HG02840 (cell line): ENCODE data around the gene WASHC3.
A peak's percentile ranks its signal among the peaks of the same experiment; 100 is the strongest.
"Not testable (repeated sequence)": the region's sequence is repeated elsewhere in the genome, so short reads cannot be mapped to it uniquely, and the experiment has no call there.

Source experiments
- ATAC-seq: cut with Tn5 transposase; IDR thresholded peaks from one replicate; pipeline ENCODE4 v1.9.1; 2021; ENCODE audit warnings: mild to moderate bottlenecking, moderate library complexity, moderate number of reproducible peaks; ENCODE audit not compliant: unreplicated experiment, low FRiP score

The WASHC3 gene, protein sequence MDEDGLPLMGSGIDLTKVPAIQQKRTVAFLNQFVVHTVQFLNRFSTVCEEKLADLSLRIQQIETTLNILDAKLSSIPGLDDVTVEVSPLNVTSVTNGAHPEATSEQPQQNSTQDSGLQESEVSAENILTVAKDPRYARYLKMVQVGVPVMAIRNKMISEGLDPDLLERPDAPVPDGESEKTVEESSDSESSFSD

DNA sequence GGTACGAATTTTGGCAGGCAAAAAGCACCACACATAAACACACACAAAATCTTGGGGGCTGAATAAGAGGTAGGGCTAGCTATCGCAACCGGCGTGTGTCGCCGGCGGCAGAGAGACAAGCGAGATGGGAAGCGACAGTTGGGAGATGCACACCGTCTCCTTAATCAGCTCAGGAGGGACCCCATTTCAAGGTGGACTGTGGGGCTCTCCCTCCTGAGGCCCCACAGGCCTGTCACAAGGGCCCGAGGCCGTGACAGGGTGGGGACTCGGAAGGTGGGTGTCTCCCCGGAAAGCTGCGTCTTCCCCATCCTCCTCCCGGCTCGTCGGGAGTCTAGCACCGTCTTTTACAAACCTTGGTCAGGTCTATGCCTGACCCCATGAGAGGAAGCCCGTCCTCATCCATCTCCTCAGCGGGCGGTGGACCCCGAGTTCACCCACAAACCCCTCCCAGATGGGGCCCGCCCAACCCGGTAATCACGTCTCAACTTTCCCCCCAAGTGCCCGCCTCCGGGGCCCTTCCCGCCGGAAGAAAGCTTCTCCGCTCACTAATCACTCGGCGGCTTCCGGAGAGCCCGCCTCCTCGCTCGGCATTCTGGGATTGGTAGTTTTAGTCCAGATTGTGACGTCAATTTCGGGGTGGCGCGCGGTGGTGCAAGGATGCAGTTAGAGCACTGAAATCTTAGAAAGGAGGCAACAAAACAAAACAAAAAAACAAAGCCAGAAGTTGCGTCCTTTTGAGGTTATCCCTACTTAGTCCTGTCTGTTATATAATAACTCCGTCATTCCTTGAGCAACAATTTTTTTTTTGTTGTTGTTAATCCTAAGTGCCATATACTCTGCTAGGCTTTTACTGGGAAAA, at the start of gene WASHC3:
WASHC3 (minus strand) TSS at position 432 of the 859 bp plus-strand sequence; CDS start at position 403, 29 bp downstream.
- peak; percentile 98 for ATAC-seq

- no peak for ATAC-seq
These were observed 49.0 kb upstream of the WASHC3 start for GRCh38 chr12:102110782-102111181.

- ATAC-seq = no peak
These were observed 46.2 kb upstream of the WASHC3 start for GRCh38 chr12:102107970-102108369.

GRCh38 chr12:102106905-102107304, 45.1 kb upstream of the WASHC3 start:
- no peak for ATAC-seq

DNA sequence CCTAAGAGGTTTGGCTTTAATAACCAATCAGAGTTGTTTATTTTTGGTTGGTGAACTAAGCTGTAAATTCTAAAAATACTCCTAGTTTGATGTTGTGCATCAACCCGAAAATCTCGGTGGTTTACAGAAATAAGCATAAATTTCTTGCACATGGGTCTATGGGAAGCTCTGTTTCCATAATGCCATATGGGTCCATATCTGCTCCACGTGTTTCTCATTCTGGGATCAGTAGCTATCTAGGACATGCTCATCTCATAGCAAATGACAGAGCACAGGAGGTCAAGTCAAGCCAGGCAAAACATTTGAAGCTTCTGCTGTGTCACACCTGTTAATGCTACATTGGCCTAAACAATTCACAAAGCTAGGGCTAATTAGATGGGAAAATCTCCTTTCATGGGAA, 35.1 kb upstream of the WASHC3 start:
- no peak for ATAC-seq

- ATAC-seq = no peak
These were observed 34.0 kb upstream of the WASHC3 start for GRCh38 chr12:102095677-102096263.

DNA sequence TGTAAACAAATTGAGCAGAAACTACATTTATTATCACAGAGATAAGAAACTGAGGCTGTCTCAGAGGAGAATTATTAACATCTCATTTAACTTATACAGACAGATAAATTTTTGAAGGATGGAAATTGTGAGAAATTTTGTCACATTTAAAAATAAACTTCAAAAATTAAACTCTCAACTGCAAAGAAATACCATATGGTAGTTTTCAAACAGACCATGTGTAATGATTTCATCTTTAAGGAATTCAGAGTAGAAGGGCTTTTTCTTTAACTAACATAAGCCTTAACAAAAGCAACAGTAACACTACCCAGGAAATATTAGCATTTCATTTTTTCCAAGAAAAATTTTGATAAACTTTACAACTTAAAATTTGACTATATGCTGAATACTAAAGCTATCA, 31.5 kb upstream of the WASHC3 start:
- ATAC-seq = no peak

GRCh38 chr12:102089228-102089835, 27.5 kb upstream of the WASHC3 start:
- not testable (repeated sequence) for ATAC-seq

DNA sequence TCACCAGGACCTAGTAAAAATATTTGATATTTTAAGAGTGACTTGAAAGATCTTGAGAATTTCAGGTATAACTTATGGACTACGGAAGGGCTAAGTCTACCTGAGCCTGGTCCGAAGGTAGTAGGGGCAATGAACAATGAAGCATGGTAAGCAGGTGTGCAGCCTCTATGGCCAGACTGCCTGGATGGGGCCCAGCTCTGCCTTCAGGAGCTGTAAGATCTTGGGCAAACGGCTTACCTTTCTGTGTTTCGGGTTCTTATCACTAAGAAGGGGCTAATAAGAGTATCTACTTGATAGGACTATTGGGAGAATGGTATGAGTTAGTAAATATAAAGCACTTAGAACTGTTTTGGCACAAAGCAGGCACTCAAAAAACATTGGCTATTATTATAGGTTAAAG, 19.1 kb upstream of the WASHC3 start:
- ATAC-seq = no peak

DNA sequence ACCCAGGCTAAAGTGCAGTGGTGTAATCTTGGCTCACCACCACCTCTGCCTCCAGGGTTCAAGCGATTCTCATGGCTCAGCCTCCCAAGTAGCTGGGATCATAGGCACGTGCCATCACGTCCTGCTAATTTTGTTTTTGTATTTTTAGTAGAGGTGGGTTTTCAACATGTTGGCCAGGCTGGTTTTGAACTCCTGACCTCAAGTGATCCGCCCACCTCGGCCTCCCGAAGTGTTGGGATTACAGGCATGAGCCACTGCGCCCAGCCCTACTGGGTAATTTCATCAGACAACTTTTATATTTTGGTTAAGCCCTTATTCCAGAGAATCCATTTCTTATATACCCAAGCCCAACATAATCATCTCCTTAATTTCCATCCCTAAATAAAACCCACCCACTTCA, 10.3 kb upstream of the WASHC3 start:
- not testable (repeated sequence) for ATAC-seq

- ATAC-seq = no peak
These were observed 7.9 kb upstream of the WASHC3 start for GRCh38 chr12:102069707-102070106.

- no peak for ATAC-seq
These were observed 5.9 kb upstream of the WASHC3 start for GRCh38 chr12:102067574-102068258.

DNA sequence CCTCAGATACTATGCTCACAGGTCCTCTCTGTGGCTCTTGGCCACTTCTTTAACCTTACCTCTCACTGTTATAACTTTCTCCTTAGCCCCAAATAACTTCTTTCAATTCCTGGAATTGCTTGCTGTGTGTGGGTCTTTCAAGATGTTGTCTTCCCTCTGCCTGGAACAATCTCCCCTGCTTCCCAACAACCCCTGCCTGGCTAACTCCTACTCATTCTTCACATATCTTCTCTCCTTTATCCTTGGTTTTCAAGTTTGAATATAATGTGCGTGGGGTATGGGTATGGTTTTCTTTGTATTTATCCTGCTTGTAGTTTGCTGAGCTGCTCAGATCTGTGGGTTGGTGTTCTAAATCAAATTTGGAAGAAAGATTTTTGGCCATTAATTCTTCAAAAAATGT, 2.7 kb upstream of the WASHC3 start:
- no peak for ATAC-seq

GRCh38 chr12:102063069-102063468, 1.3 kb upstream of the WASHC3 start:
- no peak for ATAC-seq

DNA sequence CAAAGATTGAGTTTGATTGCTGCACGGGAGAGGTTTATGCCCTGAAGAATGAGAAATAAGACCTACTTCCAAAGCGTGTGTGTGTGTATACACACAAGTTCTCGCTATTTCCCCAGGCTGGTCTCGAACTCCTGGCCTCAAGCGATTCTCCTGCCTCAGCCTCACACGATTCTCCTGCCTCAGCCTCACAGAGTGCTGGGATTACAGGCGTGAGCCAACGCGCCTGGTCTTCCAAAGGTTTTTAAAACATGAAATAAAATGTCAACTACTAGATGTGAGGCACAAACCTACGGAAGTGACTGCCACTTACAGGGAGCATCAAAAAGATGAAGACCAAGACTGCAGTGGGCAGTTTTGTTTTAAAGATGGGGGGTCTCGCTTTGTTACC, 622 bp upstream of the WASHC3 start:
- no peak for ATAC-seq

DNA sequence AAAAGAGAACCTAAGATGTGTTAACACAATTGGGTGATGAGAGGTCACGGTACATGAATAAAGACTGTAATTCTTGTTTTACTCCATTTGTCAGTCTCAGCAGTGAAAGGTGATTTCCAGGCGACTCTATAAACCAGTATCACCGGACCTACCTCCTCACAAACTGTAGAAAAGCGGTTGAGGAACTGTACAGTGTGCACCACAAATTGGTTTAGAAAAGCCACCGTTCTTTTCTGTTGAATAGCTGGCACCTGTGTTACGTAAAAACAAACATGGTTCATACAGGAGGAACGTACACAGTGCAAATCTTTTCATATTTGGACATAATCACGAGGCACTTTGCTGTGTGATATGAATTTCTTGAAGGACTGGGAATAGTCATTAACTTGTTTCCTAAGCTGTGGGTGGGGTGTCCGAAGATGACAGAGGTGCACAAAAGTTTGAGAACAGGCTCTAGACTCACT, 663 bp downstream of the WASHC3 start:
- peak; percentile 30 for ATAC-seq

GRCh38 chr12:102059343-102059742, 2.4 kb downstream of the WASHC3 start:
- no peak for ATAC-seq

DNA sequence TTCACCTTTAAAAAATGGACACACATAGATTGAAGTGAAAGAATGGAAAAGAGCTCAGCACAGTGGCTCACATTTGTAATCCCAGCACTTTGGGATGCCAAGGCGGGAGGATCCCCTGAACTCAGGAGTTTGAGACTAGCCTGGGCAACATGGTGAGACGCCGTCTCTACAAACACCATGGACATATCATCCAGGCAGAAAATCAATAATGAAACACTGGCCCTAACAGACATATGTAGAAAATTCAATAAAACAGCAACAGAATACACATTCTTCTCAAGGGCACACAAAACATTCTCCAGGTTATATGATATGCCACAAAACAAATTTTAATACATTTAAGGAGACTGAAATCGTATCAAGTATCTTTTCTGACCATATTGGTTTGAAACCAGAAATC, 7.4 kb downstream of the WASHC3 start:
- no peak for ATAC-seq

DNA sequence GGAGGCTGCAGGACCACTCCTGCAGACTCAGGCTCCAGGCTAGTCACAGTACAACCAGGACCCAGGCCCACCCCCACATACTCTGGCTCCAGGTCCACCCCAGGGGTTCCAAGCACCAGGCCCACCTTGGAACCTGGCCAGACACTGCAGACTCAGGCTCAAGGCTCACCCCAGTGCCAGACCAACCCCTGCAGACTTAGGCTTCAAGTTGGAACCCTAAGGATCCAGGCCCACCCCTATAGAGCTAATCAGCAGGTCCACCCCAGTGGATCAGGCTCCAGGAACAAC, 8.8 kb downstream of the WASHC3 start:
- ATAC-seq = no peak

DNA sequence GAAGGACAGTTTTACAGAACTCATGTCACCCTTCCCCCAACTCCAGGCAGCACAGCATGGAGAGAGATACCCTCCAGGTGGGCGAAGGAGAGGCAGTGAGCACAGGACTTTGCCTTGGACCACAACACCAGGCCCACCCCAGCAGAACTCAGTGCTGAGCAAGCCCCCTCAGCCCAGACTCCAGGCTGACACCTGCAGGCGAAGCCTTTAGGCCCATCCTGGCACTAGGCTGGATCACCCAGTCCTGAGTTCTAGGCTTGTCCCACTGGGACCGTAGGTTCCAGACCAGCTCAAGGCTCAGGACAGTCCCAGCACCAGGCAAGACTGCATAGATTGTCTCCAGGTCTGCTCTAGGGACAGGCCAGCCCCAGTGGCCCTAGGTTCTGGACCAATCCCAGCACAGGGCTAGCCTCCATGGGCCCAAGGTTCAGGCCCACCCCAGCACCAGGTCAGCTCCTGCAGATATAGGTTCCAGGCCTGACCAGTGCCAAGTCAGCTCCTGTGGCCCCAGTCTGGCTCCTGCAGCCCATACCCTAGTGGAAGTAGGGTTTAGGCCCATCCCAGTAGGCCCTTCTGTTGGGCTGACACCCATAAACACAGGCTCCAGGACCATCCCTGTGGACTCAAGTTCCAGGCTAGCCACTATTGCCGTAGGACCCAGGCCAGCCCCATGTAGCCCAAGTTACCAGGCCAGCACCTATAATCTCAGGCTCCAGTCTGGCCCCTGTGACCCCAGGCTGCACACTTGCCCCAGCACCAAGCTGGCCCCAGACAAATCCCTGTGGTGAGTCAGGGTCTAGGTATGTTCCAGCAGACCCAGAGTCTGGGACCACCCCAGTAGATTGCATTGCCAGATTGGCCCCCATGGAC, 9.4 kb downstream of the WASHC3 start:
- no peak for ATAC-seq
